K562 (cell line): ENCODE data around the gene B4GALT4. TPM values are rescaled to one million over a fixed set of nuclear protein-coding genes. Genes with fewer than 3 reads are reported as not detected.

Experiments
- ARNT ChIP-seq, 2 experiments: fragments of 450-650 bp; IDR thresholded peaks; 2 replicates each; pipeline ENCODE4 v1.6.1; 2016; ENCODE audit warnings: mild to moderate bottlenecking in 1 of 2
- FOXP4 ChIP-seq: sonication (generic); formaldehyde crosslinking; IDR thresholded peaks from 2 replicates; pipeline ENCODE4 v1.8.0; 2022; ENCODE audit warnings: mild to moderate bottlenecking, missing genetic modification reagents, borderline replicate concordance
- HDAC8 ChIP-seq: fragments of 450-650 bp; IDR thresholded peaks from 2 replicates; pipeline ENCODE4 v1.6.1; 2016; ENCODE audit warnings: mild to moderate bottlenecking, missing genetic modification characterization, moderate library complexity, missing compliant biosample characterization
- KLF16 ChIP-seq: IDR thresholded peaks from 2 replicates; pipeline ENCODE4 v1.6.1; 2016; ENCODE audit warnings: antibody characterized with exemption
- MAFG ChIP-seq: fragments of 450-650 bp; conservative IDR thresholded peaks from 2 replicates; pipeline ENCODE4 v1.6.1; 2016; ENCODE audit warnings: missing genetic modification characterization, missing compliant biosample characterization
- MTA1 ChIP-seq: fragments of 450-650 bp; IDR thresholded peaks from 2 replicates; pipeline ENCODE4 v1.6.1; 2017; ENCODE audit warnings: borderline replicate concordance
- NFXL1 ChIP-seq: fragments of 450-650 bp; formaldehyde crosslinking; IDR thresholded peaks from 2 replicates; pipeline ENCODE4 v1.4.0; 2021; ENCODE audit warnings: mild to moderate bottlenecking
- PHB ChIP-seq: fragments of 250-450 bp; sonication (Bioruptor Pico); IDR thresholded peaks from 2 replicates; pipeline ENCODE4 v1.5.0; 2021
- RAD21 ChIP-seq, 2 experiments: fragments of 250-450 bp in 1 of 2; fragments of 450-650 bp in 1 of 2; sonication (Bioruptor Pico) in 1 of 2; formaldehyde crosslinking in 1 of 2; IDR thresholded peaks in 1 of 2; conservative IDR thresholded peaks in 1 of 2; 2 replicates each; pipeline versions ENCODE4 v1.4.0 to v1.8.0; 2020 to 2022; ENCODE audit warnings: mild to moderate bottlenecking in 2 of 2, moderate library complexity in 1 of 2
- STAT5A ChIP-seq: IDR thresholded peaks from 2 replicates; pipeline ENCODE4 v1.6.1; 2012; ENCODE audit warnings: low read length, inconsistent platforms, borderline replicate concordance
- ZNF121 ChIP-seq: sonication (generic); formaldehyde crosslinking; conservative IDR thresholded peaks from 2 replicates; pipeline ENCODE4 v1.8.0; 2022; ENCODE audit warnings: missing genetic modification reagents
- ZNF224 ChIP-seq: sonication (generic); formaldehyde crosslinking; IDR thresholded peaks from 2 replicates; pipeline ENCODE4 v1.8.0; 2022; ENCODE audit warnings: mild to moderate bottlenecking, missing genetic modification reagents
- ZNF668 ChIP-seq: fragments of 250-450 bp; sonication (Bioruptor Pico); IDR thresholded peaks from 2 replicates; pipeline ENCODE4 v1.8.0; 2022; ENCODE audit warnings: mild to moderate bottlenecking, inconsistent platforms
- ZZZ3 ChIP-seq: fragments of 450-650 bp; IDR thresholded peaks from 2 replicates; pipeline ENCODE4 v1.6.1; 2016; ENCODE audit warnings: antibody characterized with exemption, mild to moderate bottlenecking, moderate library complexity
- polyA plus RNA-seq, 8 experiments: library from polyadenylated mRNA; depleted of rRNA in 4 of 8; stranded (reverse) in 5 of 8; unstranded in 3 of 8; fragments of >200 nt; fragmentation: Nextera tagmentation in 2 of 8; fragmentation: Illumina TruSeq in 1 of 8; extraction: Ambion mirVana in 2 of 8; extraction: Trizol in 1 of 8; gene quantifications; 2 replicates each; pipeline versions ENCODE4 v1.2.1 to v1.2.3, GENCODE V29; 2011 to 2014; ENCODE audit warnings: inconsistent platforms in 1 of 8, missing spikeins in 1 of 8
- total RNA-seq, 7 experiments: library from RNA; depleted of rRNA in 6 of 7; stranded (reverse); fragments of >200 nt in 6 of 7; fragmentation: Illumina TruSeq in 2 of 7; extraction: Trizol in 2 of 7; gene quantifications; 2 replicates each; pipeline versions ENCODE4 v1.2.1 to v1.2.3, GENCODE V29; 2011 to 2021; ENCODE audit warnings: low replicate concordance in 1 of 7
- TF ChIP-seq, protein P1 (sequence below), 2 experiments: IDR thresholded peaks in 1 of 2; conservative IDR thresholded peaks in 1 of 2; 2 replicates each; pipeline ENCODE4 v1.6.1; 2016; ENCODE audit warnings: low read depth in 2 of 2, mild to moderate bottlenecking in 1 of 2, missing compliant biosample characterization in 1 of 2, missing genetic modification characterization in 1 of 2, moderate library complexity in 1 of 2
- TF ChIP-seq, protein P2 (sequence below): fragments of 250-450 bp; sonication (Bioruptor Pico); IDR thresholded peaks from 2 replicates; pipeline ENCODE4 v1.9.0; 2021; ENCODE audit warnings: mild to moderate bottlenecking, inconsistent platforms

Gene B4GALT4
- total and polyA plus RNA-seq, 9 of the 15 experiments (the other 6 are each of a cell fraction or from before 2014, with no cell fraction given) = 8.2 to 17.8 (median 12.2) TPM

DNA sequence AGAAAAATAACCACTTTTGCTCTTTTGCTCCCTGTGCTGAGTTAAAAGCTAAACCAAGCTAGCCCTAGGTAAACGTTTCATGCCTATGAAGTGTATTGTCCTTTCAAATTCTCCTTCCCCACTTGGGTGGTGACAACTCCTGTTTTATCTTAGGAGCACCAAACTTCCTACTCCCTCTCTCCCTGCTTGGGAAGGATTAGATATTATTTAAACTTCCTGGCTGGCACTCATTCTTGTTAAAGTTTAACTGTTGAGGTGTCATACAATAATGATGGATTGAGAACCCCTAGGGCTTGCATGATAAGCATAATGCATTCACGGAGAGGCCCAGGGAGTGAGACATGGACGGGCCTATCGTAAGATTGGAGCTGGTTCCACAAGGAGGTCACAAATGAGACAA lies 29.5 kb downstream of the B4GALT4 start (continued):
- TF ChIP-seq, protein P1, sequence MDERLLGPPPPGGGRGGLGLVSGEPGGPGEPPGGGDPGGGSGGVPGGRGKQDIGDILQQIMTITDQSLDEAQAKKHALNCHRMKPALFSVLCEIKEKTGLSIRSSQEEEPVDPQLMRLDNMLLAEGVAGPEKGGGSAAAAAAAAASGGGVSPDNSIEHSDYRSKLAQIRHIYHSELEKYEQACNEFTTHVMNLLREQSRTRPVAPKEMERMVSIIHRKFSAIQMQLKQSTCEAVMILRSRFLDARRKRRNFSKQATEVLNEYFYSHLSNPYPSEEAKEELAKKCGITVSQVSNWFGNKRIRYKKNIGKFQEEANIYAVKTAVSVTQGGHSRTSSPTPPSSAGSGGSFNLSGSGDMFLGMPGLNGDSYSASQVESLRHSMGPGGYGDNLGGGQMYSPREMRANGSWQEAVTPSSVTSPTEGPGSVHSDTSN (CRISPR knock-in tag; IDR thresholded peaks at IDR 0.05; ENCODE audit: low read depth) = no peak
- TF ChIP-seq, protein P1 (tag; conservative IDR thresholded peaks at IDR 0.05; ENCODE audit: low read depth) = peak; percentile 90
- TF ChIP-seq ZZZ3 (no peak), ARNT (IDR thresholded peaks at IDR 0.05) (no peak), ZNF224 (CRISPR knock-in tag) (no peak), HDAC8 (tag) (no peak), MTA1 (no peak), RAD21 (CRISPR knock-in tag; conservative IDR thresholded peaks at IDR 0.05 in 1 of 2, IDR thresholded peaks at IDR 0.05 in 1 of 2) (no peak), ZNF121 (no peak), FOXP4 (CRISPR knock-in tag) (no peak), NFXL1 (CRISPR knock-in tag) (no peak), STAT5A (no peak), PHB (CRISPR knock-in tag) (no peak), KLF16 (peak; percentile 53; the same call in 1 of the 2 replicates), ZNF668 (CRISPR knock-in tag) (no peak), MAFG (no peak)
- TF ChIP-seq, protein P2, sequence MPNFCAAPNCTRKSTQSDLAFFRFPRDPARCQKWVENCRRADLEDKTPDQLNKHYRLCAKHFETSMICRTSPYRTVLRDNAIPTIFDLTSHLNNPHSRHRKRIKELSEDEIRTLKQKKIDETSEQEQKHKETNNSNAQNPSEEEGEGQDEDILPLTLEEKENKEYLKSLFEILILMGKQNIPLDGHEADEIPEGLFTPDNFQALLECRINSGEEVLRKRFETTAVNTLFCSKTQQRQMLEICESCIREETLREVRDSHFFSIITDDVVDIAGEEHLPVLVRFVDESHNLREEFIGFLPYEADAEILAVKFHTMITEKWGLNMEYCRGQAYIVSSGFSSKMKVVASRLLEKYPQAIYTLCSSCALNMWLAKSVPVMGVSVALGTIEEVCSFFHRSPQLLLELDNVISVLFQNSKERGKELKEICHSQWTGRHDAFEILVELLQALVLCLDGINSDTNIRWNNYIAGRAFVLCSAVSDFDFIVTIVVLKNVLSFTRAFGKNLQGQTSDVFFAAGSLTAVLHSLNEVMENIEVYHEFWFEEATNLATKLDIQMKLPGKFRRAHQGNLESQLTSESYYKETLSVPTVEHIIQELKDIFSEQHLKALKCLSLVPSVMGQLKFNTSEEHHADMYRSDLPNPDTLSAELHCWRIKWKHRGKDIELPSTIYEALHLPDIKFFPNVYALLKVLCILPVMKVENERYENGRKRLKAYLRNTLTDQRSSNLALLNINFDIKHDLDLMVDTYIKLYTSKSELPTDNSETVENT (CRISPR knock-in tag) = no peak
- TF ChIP-seq, all 486 proteins: peak for 31
